OCI-LY7 (cell line): ENCODE measurements around the gene IGF1R. TPM values are rescaled to one million over a fixed set of nuclear protein-coding genes. Genes with fewer than 3 reads are reported as not detected.

Experiments
- BruUV-seq: library from RNA; stranded (reverse); fragments of 400-500 nt; replicated peaks from 2 replicates; lab custom pipeline; 2021; lab: Mats Ljungman, UMichigan
- CTCF ChIA-PET: fragments of 300-600 bp; sonication (Branson Sonifier 250); formaldehyde crosslinking; loops from one replicate; lab custom pipeline; 2022; ENCODE audit warnings: antibody characterized with exemption; ENCODE audit not compliant: unreplicated experiment; lab: Charles Lee
- POLR2A ChIA-PET: fragments of 300-600 bp; sonication (Branson Sonifier 250); formaldehyde crosslinking; loops from one replicate; lab custom pipeline; 2022; ENCODE audit warnings: antibody characterized with exemption; lab: Charles Lee
- DNase-seq: peaks from one replicate; pipeline ENCODE4 v3.0.0-alpha.2; 2015; ENCODE audit warnings: low spot score
- H2AFZ ChIP-seq: fragments of 200-600 bp; sonication (generic), shearing (Covaris generic); 2 replicates; pipeline ENCODE4 v1.6.1; 2014; ENCODE audit warnings: mild to moderate bottlenecking, antibody characterized with exemption, low read length, moderate library complexity
- H3K27ac ChIP-seq: fragments of 200-600 bp; sonication (generic); 2 replicates; pipeline ENCODE4 v1.5.1; 2014; ENCODE audit warnings: mixed run types, low read depth, mild to moderate bottlenecking, moderate library complexity, low read length, inconsistent platforms; ENCODE audit not compliant: poor library complexity, severe bottlenecking
- H3K36me3 ChIP-seq: fragments of 200-600 bp; sonication (generic); 2 replicates; pipeline ENCODE4 v1.6.1; 2014; ENCODE audit warnings: mild to moderate bottlenecking, antibody characterized with exemption, low read length, moderate library complexity, mixed read lengths; ENCODE audit not compliant: insufficient read depth
- H3K4me1 ChIP-seq: fragments of 200-600 bp; sonication (generic); 2 replicates; pipeline ENCODE4 v1.5.1; 2014; ENCODE audit warnings: mild to moderate bottlenecking, low read length; ENCODE audit not compliant: insufficient read depth, poor library complexity, severe bottlenecking
- H3K4me2 ChIP-seq: fragments of 200-600 bp; sonication (generic); 2 replicates; pipeline ENCODE4 v1.6.1; 2014; ENCODE audit warnings: mild to moderate bottlenecking, low read length
- H3K4me3 ChIP-seq: fragments of 200-600 bp; sonication (generic); 2 replicates; pipeline ENCODE4 v1.5.1; 2014; ENCODE audit warnings: mild to moderate bottlenecking, low read depth, low read length; ENCODE audit not compliant: poor library complexity, severe bottlenecking
- H3K79me2 ChIP-seq: fragments of 200-600 bp; sonication (generic); 2 replicates; pipeline ENCODE4 v1.6.1; 2016; ENCODE audit warnings: low read depth, mild to moderate bottlenecking, low read length, moderate library complexity, mixed read lengths; ENCODE audit not compliant: insufficient read depth
- H3K9me2 ChIP-seq: fragments of 200-600 bp; sonication (generic); 2 replicates; pipeline ENCODE4 v1.6.1; 2016; ENCODE audit warnings: mild to moderate bottlenecking, low read length, mixed read lengths; ENCODE audit not compliant: insufficient read depth
- H3K9me3 ChIP-seq: fragments of 200-600 bp; sonication (generic); 2 replicates; pipeline ENCODE4 v1.6.1; 2014; ENCODE audit warnings: mild to moderate bottlenecking, mixed run types, low read length, mixed read lengths
- H4K20me1 ChIP-seq: fragments of 200-600 bp; sonication (generic); 2 replicates; pipeline ENCODE4 v1.6.1; 2014; ENCODE audit warnings: mild to moderate bottlenecking, antibody characterized with exemption, low read length, moderate library complexity, mixed read lengths; ENCODE audit not compliant: insufficient read depth
- CTCF ChIP-seq: fragments of 200-600 bp; sonication (generic); conservative IDR thresholded peaks from 2 replicates; pipeline ENCODE4 v1.5.1; 2014; ENCODE audit warnings: mild to moderate bottlenecking, antibody characterized with exemption, low read length, moderate library complexity, mixed read lengths
- EZH2phosphoT487 ChIP-seq: fragments of 200-600 bp; sonication (generic); IDR thresholded peaks from 2 replicates; pipeline ENCODE4 v1.6.1; 2018; ENCODE audit warnings: low read depth, borderline replicate concordance, mild to moderate bottlenecking, mixed run types, antibody characterized with exemption, low read length, moderate library complexity, mixed read lengths
- intact Hi-C: fragments of 100-400 bp; cut with micrococcal nuclease; formaldehyde crosslinking; loops from one replicate; pipeline ENCODE4 v1.10.0; 2022; ENCODE audit not compliant: unreplicated experiment
- total RNA-seq, 2 experiments: library from RNA; depleted of rRNA in 1 of 2; stranded (reverse); fragments of >200 nt in 1 of 2; shearing (Covaris generic) in 1 of 2; gene quantifications; 2 replicates each; pipeline ENCODE4 v1.2.3, GENCODE V29; 2014 to 2022

The IGF1R gene
- total RNA-seq, 2 experiments from 2014 or later = 26.5 to 29.1 TPM

DNA sequence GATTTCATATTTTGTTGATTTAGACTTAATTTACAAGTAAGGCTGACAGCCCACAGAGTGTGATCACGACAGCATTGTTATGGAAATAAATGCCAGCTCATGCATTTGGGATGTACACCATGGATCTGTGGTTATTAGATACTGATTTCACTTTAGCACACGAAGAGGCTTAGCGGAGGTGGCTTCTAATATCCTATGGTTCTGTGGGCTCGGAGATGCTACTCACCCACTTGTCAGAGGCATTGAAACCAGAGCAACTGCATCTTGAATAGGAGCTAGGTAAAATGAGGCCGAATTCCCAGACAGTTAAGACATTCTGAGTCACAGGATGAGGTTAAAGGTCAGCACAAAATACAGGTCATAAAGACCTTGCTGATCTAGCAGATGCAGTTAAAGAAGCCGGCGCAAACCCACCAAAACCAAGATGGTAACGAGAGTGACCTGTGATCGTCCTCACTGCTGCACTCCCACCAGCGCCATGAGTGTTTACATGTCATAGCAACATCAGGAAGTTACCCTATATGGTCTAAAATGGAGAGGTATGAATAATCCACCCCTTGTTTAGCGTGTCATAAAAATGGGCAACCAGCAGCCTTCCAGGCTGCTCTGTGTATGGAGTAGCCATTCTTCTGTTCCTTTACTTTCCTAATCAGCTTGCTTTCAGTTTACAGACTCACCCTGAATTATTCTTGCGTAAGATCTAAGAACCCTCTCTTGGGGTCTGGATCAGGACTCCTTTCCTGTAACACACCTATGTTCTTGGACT, 241.8 kb downstream of the IGF1R start:
- H3K27ac ChIP-seq = no peak overlapping the region
- H3K36me3 ChIP-seq = no peaks in the 10 kb centered on the region
- no peaks in the 10 kb centered on the region; the same call in 1 of the 2 replicates for H4K20me1 ChIP-seq
- H3K9me3 ChIP-seq = no peaks in the 10 kb centered on the region
- no peaks in the 10 kb centered on the region for H3K79me2 ChIP-seq
- intact Hi-C loops = no loop called here
- TF ChIP-seq CTCF = no peak
- no peak for TF ChIP-seq EZH2phosphoT487
- CTCF ChIA-PET = no interaction called here
- BruUV-seq = no TSS peak
- no peaks in the 10 kb centered on the region for H3K4me1 ChIP-seq
- H3K4me3 ChIP-seq = no peak overlapping the region
- no peaks in the 10 kb centered on the region for H3K9me2 ChIP-seq
- POLR2A ChIA-PET = no interaction called here
- DNase-seq = no peak
- no peak overlapping the region for H2AFZ ChIP-seq
- H3K4me2 ChIP-seq = no peak overlapping the region

DNA sequence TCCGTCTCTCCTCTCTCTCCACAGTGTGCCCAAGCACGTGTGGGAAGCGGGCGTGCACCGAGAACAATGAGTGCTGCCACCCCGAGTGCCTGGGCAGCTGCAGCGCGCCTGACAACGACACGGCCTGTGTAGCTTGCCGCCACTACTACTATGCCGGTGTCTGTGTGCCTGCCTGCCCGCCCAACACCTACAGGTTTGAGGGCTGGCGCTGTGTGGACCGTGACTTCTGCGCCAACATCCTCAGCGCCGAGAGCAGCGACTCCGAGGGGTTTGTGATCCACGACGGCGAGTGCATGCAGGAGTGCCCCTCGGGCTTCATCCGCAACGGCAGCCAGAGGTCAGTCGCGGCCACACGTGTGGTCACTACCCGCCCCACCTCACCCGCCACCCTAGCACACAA, 243.0 kb downstream of the IGF1R start:
- Histone ChIP-seq H4K20me1 (no peaks in the 10 kb centered on the region; the same call in 1 of the 2 replicates), H3K79me2 (no peaks in the 10 kb centered on the region), H3K27ac (no peak overlapping the region), H3K4me3 (no peak overlapping the region), H2AFZ (no peak overlapping the region), H3K36me3 (no peaks in the 10 kb centered on the region), H3K4me2 (no peak overlapping the region), H3K4me1 (no peaks in the 10 kb centered on the region), H3K9me2 (no peaks in the 10 kb centered on the region), H3K9me3 (no peaks in the 10 kb centered on the region)
- intact Hi-C loops = no loop called here
- ChIA-PET POLR2A (interaction anchor here (0.6 kb wide), 1 partner anchor 14 kb away, joined by 5 read pairs; no protein-coding TSS in a partner anchor), CTCF (no interaction called here)
- DNase-seq = no peak
- TF ChIP-seq EZH2phosphoT487 = no peak
- TF ChIP-seq CTCF = no peak
- no TSS peak for BruUV-seq

DNA sequence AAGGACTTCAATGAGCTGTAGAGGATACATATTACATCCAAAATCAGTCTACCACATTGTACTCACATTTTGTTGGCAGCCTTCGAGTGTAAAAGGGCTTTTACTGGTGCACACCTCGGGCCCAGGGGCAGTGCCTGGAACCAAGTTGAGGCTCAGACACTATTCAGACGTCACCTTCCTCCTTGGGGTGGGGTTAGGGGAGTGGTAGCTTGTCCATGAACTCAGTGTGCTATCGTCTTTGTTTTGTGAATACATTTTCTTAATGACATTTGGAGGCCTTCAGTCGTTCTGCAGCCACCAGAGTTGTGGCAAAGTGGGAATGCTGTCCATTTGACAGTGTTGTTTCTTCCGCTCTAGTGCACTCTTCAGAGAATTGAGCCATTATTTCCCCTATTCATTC, 245.1 kb downstream of the IGF1R start:
- BruUV-seq = no TSS peak
- H4K20me1 ChIP-seq = no peaks in the 10 kb centered on the region; the same call in 1 of the 2 replicates
- DNase-seq = no peak
- POLR2A ChIA-PET = interaction anchor here (0.6 to 0.7 kb wide), 2 partner anchors 77 to 215 kb away, joined by 3 to 4 read pairs; no protein-coding TSS in a partner anchor
- TF ChIP-seq CTCF = no peak
- TF ChIP-seq EZH2phosphoT487 = no peak
- no peaks in the 10 kb centered on the region for H3K4me1 ChIP-seq
- H3K27ac ChIP-seq = no peak overlapping the region
- H3K36me3 ChIP-seq = no peaks in the 10 kb centered on the region; the same call in 1 of the 2 replicates
- CTCF ChIA-PET = no interaction called here
- H3K4me2 ChIP-seq = no peak overlapping the region
- H3K9me3 ChIP-seq = no peaks in the 10 kb centered on the region
- H3K79me2 ChIP-seq = no peaks in the 10 kb centered on the region
- intact Hi-C loops = no loop called here
- no peak overlapping the region for H2AFZ ChIP-seq
- no peaks in the 10 kb centered on the region for H3K9me2 ChIP-seq
- no peak overlapping the region for H3K4me3 ChIP-seq
